ENCODE measurements around the gene WDR90.

Gene WDR90

DNA sequence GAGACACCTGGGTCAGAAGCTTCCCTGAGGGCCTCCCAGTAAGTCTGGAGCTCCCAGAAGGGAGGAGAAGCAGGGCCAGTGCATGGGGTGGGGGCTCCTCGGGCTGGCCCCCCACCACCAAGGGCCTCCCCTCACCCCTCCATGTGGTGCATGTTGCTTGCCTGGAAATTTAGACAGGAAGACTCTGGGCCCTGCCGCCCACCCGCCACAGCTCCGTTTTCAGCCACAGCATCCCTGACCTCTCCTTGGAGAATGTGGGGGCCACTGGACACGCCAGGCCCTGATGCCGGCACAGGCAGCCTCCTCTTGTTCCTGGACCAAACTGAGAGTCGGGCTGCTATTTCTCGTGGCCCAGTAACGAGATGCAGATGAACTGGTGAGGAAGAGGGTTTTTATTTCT lies 10.3 kb upstream of the WDR90 start:
- H3K4me3 Mint-ChIP-seq = peak overlapping the region; percentile 11
- H3K27ac Mint-ChIP-seq = no peak overlapping the region

DNA sequence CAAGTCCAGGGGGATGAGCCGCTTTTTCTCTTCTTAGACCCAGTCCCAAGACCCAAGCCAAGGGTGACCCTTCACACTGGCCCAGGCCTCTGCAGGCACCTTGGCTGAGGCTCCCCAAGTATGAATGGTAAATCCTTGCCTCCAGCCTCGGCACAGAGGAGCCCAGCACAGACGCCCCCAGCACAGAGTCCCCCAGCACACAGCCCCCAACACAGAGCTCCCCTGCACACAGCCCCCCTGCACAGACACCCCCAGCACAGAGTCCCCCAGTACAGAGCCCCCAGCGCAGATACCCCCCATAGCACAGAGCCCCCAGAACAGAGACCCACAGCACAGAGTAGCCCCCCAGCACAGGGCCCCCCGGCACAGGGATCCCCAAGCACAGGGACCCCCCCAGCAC lies 8.6 kb upstream of the WDR90 start:
- H3K27me3 Mint-ChIP-seq = no peaks in the 10 kb centered on the region
- no peaks in the 10 kb centered on the region for H3K9me3 Mint-ChIP-seq
- DNase-seq (ENCODE audit: low spot score in 2 of 2) = no peak
- peak overlapping the region; percentile 77 for H3K4me3 Mint-ChIP-seq
- ATAC-seq (ENCODE audit: low read depth) = no peak
- H3K27ac Mint-ChIP-seq = peak overlapping the region; percentile 20
- H3K36me3 Mint-ChIP-seq = no peaks in the 10 kb centered on the region
- peaks cover 22% of the 10 kb centered on the region for H3K4me1 Mint-ChIP-seq

More for the DNA sequence above, 10.3 kb upstream of the WDR90 start:
- Mint-ChIP-seq H3K9me3 (no peaks in the 10 kb centered on the region), H3K4me1 (peaks cover 13% of the 10 kb centered on the region), H3K36me3 (no peaks in the 10 kb centered on the region), H3K27me3 (no peaks in the 10 kb centered on the region)
- DNase-seq (ENCODE audit: low spot score in 2 of 2) = no peak
- no peak for ATAC-seq (ENCODE audit: low read depth)

DNA sequence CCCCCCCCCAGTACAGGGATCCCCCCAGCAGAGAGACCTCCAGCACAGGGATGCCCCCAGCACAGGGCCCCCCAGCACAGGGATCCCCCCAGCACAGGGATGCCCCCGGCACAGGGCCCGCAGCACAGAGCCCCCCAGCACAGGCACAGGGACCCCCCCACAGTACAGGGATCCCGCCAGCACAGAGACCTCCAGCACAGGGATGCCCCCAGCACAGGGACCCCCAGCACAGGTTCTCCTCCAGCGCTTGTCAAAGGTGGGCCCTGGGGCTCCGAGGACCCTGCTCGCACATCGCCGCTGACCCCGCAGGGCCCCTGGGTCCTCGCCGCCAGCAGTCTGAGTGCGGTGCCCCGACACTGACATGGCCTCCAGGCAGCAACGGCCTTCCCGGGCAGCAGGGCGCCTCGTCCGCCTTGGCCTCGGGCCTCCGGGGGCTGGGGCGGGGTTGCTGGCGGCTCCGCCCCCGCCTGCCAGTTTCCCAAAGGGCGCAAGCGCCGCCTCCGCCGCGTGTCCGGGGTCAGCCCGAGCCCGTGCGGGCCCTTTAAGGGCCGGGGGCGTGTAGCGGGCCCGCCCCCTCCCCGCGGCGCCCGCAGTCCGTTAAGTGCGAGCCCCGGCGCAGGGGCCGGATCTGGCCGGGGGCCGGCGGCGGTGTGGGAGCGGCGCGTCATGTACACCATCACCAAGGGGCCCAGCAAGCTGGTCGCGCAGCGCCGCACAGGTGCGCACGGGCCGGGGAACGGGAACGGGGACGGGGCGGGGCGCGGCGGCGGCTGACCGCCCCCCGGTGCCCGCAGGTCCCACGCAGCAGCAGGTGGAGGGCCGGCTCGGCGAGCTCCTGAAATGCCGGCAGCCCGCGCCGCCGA lies 7.6 kb upstream of the WDR90 start, which contains the start of gene MCRIP2:
Gene MCRIP2 (plus strand): TSS at position 503 of the 863 bp plus-strand sequence. CDS start 164 bp downstream, at position 667.
- Mint-ChIP-seq H3K27ac (peak within 1 kb of the TSS; percentile 63), H3K9me3 (no peaks in the 10 kb centered on the region), H3K36me3 (no peaks in the 10 kb centered on the region), H3K27me3 (no peaks in the 10 kb centered on the region), H3K4me1 (peaks cover 24% of the 10 kb centered on the region), H3K4me3 (peak within 1 kb of the TSS; percentile 81)
- peak in 1 of 2 donors; percentile 68 for DNase-seq (ENCODE audit: low spot score in 2 of 2)
- ATAC-seq (ENCODE audit: low read depth) = peak; percentile 36

DNA sequence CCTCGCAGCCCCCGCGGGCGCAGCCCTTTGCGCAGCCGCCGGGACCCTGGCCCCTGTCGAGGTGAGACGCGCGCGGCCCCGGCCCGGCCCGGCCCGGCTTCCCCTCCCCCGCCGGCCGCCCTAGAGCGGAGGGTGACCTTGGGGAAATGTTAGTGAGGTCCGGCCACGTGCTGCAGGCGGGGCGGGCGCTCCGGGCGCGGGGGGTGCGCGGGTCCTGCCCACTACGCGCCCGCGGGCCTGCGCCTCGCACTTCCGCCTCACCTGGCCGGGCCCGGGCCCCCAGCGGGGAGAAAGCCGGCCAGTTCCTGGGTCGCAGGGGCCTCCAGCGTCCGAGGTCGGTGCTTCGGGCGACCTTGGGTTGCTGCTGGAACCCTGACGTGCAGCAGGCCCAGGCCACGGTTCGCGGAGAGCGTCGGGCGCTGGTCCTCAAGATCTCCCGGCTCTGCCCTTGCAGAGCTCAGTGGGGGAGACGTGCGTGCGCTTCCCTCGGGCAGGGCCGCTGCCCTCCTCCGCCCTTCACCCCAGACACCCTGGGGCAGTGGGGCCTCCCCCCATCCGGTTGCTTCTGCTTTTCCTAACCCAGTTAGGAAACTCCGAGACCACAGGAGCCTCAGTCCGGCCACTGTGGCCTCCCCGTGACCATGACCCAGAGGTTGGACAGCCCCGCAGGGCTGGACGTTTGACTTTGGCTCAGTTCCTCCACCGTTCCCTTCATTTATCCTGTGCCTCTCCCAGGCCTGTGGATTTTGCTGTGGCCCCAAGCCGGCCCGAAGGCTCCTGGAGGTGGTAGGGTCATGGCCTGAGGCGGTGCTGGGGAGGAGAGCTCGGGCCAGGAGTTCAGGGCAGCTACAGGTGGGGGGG lies 6.7 kb upstream of the WDR90 start:
- Mint-ChIP-seq H3K36me3 (no peaks in the 10 kb centered on the region), H3K27ac (peak overlapping the region; percentile 63), H3K27me3 (no peaks in the 10 kb centered on the region), H3K9me3 (no peaks in the 10 kb centered on the region), H3K4me3 (peak overlapping the region; percentile 81), H3K4me1 (peaks cover 26% of the 10 kb centered on the region)
- no peak for DNase-seq (ENCODE audit: low spot score in 2 of 2)
- peak; percentile 53 for ATAC-seq (ENCODE audit: low read depth)

DNA sequence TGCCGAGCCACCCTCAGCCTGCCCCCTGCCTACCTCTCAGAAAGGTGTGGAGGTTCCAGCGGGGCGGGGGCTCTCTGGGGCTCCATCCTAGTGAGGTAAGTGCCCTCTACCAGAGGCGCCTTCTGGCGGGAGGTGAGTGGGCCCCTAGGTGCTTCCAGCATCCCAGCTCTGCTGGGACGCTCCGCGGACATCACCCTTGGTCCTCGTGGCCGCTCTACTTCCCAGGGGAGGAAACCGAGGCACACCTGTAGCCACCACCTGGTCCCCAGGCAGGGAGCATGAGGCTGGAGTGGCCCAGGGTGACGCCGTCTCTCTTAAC lies 6.2 kb upstream of the WDR90 start:
- no peaks in the 10 kb centered on the region for H3K36me3 Mint-ChIP-seq
- DNase-seq (ENCODE audit: low spot score in 2 of 2) (no peak), ATAC-seq (ENCODE audit: low read depth) (no peak)
- peak overlapping the region; percentile 63 for H3K27ac Mint-ChIP-seq
- peak overlapping the region; percentile 81 for H3K4me3 Mint-ChIP-seq
- H3K4me1 Mint-ChIP-seq = peaks cover 29% of the 10 kb centered on the region
- no peaks in the 10 kb centered on the region for H3K9me3 Mint-ChIP-seq
- no peaks in the 10 kb centered on the region for H3K27me3 Mint-ChIP-seq

DNA sequence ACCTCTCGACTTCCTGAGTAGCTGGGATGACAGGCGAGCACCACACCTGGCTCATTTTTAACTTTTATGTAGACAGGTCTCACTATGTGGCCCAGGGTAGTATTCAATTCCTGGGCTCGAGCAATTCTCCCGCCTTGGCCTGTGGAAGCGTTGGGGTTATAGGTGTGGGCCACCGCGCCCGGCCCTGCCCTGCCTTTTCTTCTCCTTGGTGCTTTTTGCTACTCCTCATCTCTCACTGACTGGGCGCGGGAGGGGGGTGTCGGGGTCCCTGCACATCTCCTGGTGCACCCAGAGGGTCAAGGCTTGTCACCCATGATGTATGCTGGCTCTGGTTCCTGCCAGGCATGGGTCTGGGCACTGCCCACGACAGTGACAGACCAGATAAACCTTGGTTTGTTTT lies 4.6 kb upstream of the WDR90 start:
- H3K9me3 Mint-ChIP-seq = no peaks in the 10 kb centered on the region
- no peak for ATAC-seq (ENCODE audit: low read depth)
- H3K4me3 Mint-ChIP-seq = peak overlapping the region; percentile 18
- DNase-seq (ENCODE audit: low spot score in 2 of 2) = no peak
- peaks cover 26% of the 10 kb centered on the region for H3K4me1 Mint-ChIP-seq
- no peaks in the 10 kb centered on the region for H3K36me3 Mint-ChIP-seq
- peak overlapping the region; percentile 3 for H3K27ac Mint-ChIP-seq
- H3K27me3 Mint-ChIP-seq = no peaks in the 10 kb centered on the region

DNA sequence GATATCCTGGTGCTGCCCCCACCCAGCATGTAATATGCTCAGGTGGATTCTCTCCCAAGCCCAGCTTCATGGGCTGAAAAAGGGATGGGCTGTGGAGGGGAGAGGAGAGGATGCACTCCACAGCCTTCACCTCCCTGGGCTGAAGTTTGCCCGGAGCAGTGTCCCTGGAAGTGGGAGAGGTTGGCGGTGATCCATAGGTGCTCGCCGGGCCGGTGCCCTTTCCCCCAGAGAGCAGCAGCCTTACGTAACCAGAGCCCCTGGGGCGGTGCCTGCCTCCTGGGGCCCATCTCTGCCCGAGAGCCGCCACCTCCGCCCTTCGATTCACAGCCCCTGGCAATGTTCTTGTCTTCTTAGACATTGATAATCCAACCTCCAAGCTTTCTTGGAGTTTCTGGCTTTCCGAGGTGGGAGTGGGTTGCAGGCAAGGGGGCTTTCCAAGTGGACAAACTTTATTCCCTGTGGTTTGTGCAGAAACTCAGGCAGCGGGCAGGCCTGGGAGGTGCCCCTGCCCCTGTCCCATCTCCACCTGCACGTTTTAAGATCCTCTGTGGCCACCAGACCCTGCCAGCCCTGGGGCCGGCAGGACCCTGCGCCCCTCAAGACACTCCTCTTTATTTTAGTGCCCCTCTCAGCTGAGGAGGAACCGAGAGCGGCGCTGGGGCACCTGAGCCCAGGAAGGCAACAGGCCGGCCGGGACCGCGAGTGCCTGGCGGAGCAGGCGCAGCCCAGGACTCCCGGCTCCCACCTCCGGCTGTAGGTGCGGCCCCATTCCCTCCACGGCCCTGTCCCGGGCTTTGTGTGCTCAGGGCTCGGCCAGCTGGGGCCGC lies 3.1 kb upstream of the WDR90 start:
- ATAC-seq (ENCODE audit: low read depth) (no peak), DNase-seq (ENCODE audit: low spot score in 2 of 2) (no peak)
- Mint-ChIP-seq H3K27ac (no peak overlapping the region), H3K4me3 (no peak overlapping the region), H3K36me3 (no peaks in the 10 kb centered on the region), H3K4me1 (peaks cover 26% of the 10 kb centered on the region), H3K27me3 (no peaks in the 10 kb centered on the region), H3K9me3 (no peaks in the 10 kb centered on the region)

DNA sequence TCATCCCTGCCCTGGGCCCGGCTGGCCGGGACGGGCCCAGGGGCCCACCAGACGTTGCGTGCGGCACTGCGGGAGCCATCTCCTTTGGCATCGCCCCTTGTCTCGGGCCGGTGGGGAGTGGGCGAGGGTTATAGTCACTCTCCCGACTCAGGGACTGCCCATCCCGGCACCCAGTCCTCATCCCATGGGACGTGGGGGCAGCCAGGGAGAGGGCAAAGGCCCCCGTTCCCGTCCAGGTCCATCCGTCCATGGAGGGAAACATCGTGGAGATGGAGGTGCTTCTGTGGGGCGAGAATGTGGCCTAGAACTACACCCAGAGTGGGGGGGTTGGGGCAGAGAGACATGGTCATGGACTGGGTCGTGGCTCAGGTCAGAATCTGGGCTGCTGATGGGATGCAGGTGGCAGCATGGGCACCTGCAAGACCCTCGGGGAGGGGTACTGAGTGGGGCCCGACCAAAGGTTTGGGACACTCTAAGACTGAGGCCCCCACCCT lies 2.4 kb upstream of the WDR90 start:
- no peaks in the 10 kb centered on the region for H3K36me3 Mint-ChIP-seq
- DNase-seq (ENCODE audit: low spot score in 2 of 2) (no peak), ATAC-seq (ENCODE audit: low read depth) (no peak)
- no peak overlapping the region for H3K27ac Mint-ChIP-seq
- H3K27me3 Mint-ChIP-seq = no peaks in the 10 kb centered on the region
- no peaks in the 10 kb centered on the region for H3K9me3 Mint-ChIP-seq
- no peak overlapping the region for H3K4me3 Mint-ChIP-seq
- peaks cover 26% of the 10 kb centered on the region for H3K4me1 Mint-ChIP-seq

DNA sequence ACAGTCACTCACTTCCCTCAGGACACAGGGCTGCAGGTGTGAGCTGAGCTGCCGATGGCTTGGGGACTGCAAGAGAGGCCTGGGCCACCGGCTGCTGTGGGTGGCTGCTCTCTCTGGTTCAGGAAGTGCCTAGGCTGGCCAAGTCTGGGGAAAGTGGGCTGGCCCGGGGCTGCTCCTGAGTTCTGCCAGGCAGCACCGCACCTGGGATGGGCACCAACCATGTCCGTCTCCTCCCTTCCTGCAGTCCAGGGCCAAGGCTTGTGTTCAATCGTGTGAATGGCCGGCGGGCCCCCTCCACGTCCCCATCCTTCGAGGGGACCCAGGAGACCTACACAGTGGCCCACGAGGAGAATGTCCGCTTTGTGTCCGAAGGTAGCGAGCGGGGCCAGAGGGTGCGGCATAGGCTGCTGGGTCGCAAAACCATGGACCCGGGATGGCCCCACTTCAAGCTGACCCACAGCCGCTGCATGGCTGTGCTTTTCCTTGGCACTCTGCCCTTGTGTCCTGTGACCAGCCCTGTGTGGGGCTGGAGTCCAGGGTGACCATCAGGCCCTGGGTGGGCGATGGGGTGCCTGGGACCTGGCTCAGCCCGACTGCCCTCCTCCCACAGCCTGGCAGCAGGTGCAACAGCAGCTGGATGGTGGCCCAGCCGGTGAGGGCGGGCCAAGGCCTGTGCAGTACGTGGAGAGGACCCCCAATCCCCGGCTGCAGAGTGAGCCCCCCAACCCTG lies 1.8 kb upstream of the WDR90 start:
- Mint-ChIP-seq H3K9me3 (no peaks in the 10 kb centered on the region), H3K27me3 (no peaks in the 10 kb centered on the region), H3K4me3 (no peak overlapping the region), H3K36me3 (no peaks in the 10 kb centered on the region), H3K27ac (no peak overlapping the region), H3K4me1 (peaks cover 26% of the 10 kb centered on the region)
- ATAC-seq (ENCODE audit: low read depth) = no peak
- no peak for DNase-seq (ENCODE audit: low spot score in 2 of 2)

DNA sequence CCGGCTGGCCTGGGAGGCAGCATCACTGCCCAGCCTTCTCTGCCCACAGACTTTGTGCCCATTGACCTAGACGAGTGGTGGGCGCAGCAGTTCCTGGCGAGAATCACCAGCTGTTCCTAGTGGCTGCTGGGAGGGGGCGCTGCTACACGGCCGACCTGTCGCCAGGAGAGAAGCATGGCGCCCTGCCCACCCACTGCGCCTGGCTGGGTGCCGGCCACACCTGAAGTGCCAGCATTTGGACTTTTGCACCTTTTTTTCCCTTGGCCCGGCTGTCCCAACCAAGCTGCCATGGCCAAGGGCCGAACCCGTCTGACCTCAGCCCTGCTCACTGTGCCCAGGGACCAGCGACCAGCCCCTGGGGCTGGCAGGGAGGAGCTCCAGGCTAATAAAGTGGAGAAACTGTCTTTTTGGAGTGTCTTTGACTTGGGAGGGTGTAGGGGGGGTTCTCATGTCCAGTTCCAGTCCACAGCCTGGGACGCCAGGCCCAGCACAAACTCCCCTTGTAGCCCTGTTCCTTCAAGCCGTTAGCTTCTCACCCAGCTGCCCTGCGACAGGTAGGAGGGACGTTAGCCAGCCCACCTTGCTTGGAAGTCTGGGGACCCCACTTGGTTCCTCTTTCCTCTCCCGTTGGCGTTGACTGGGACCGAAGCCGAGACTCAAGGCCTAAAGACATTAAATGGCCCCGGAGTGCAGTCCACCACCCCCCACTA lies 939 bp upstream of the WDR90 start:
- H3K4me1 Mint-ChIP-seq = peaks cover 23% of the 10 kb centered on the region

DNA sequence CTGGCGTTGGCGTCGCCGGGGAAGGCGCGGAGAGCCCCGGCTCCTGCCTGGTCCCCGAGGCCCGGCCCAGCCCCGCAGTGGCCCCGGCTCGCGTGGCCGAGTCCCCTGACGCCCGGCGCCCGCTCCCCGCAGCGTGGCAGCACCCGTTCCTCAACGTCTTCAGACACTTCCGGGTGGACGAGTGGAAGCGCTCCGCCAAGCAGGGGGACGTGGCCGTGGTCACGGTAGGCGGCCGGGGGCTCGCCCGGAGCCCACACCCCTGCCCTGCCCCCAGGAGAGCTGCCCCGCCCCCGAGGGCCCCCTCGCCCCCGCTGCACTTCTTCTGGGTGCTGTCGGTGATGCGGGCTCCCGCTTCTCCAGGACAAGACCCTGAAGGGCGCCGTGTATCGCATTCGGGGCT lies 466 bp downstream of the WDR90 start:
- no peaks in the 10 kb centered on the region for H3K36me3 Mint-ChIP-seq
- peak overlapping the region; percentile 78 for H3K4me3 Mint-ChIP-seq
- DNase-seq (ENCODE audit: low spot score in 2 of 2) (no peak), ATAC-seq (ENCODE audit: low read depth) (no peak)
- H3K4me1 Mint-ChIP-seq = peaks cover 16% of the 10 kb centered on the region
- no peak overlapping the region for H3K27ac Mint-ChIP-seq
- H3K9me3 Mint-ChIP-seq = no peaks in the 10 kb centered on the region
- no peaks in the 10 kb centered on the region for H3K27me3 Mint-ChIP-seq

More for the DNA sequence above, 939 bp upstream of the WDR90 start:
- Mint-ChIP-seq H3K9me3 (no peaks in the 10 kb centered on the region), H3K4me3 (peak overlapping the region; percentile 82), H3K27ac (peak overlapping the region; percentile 77), H3K27me3 (no peaks in the 10 kb centered on the region), H3K36me3 (no peaks in the 10 kb centered on the region)
- no peak for DNase-seq (ENCODE audit: low spot score in 2 of 2)
- peak; percentile 18 for ATAC-seq (ENCODE audit: low read depth)

DNA sequence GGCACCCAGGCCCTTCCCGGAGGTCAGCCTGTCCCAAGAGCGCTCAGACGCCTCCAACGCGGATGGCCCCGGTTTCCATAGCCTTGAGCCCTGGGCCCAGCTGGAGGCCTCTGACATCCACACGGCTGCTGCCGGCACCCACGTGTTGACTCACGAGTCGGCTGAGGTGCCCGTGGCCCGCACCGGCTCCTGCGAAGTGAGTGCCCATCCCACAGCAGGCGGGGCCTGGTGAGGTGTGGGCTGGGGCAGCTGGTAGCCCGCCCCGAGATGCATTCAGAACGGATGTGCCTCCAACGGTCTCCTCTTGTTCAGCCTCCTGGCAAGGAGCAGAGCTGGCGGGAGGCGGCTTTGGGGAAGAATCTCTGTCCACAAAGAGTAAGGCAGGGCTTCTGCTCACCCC lies 2.7 kb downstream of the WDR90 start:
- no peak overlapping the region for H3K4me3 Mint-ChIP-seq
- DNase-seq (ENCODE audit: low spot score in 2 of 2) = no peak
- no peak overlapping the region for H3K27ac Mint-ChIP-seq
- H3K36me3 Mint-ChIP-seq = no peaks in the 10 kb centered on the region
- peaks cover 10% of the 10 kb centered on the region for H3K4me1 Mint-ChIP-seq
- H3K27me3 Mint-ChIP-seq = no peaks in the 10 kb centered on the region
- H3K9me3 Mint-ChIP-seq = no peaks in the 10 kb centered on the region
- ATAC-seq (ENCODE audit: low read depth) = no peak
